ENCODE data around the gene SH3YL1.

The SH3YL1 gene

GRCh38 chr2:263774-264492 lies at the start of gene SH3YL1:
SH3YL1 (minus strand) TSS chr2:264032; CDS start chr2:263984, 48 bp downstream.
- peak; percentile 13 to 26 for DNase-seq (ENCODE audit: low read depth in 1 of 2, low spot score in 1 of 2)

GRCh38 chr2:310994-311393 lies 47.2 kb upstream of the SH3YL1 start:
- DNase-seq (ENCODE audit: low read depth in 1 of 2, low spot score in 1 of 2): no peak

- DNase-seq (ENCODE audit: low read depth in 1 of 2, low spot score in 1 of 2): no peak
Observed at GRCh38 chr2:309954-310510, 46.2 kb upstream of the SH3YL1 start.

- DNase-seq (ENCODE audit: low read depth in 1 of 2, low spot score in 1 of 2): no peak
Observed at GRCh38 chr2:309148-309953, 45.5 kb upstream of the SH3YL1 start.

- DNase-seq (ENCODE audit: low read depth in 1 of 2, low spot score in 1 of 2): no peak
Observed at GRCh38 chr2:305366-305765, 41.5 kb upstream of the SH3YL1 start.

GRCh38 chr2:296354-296753 lies 32.5 kb upstream of the SH3YL1 start:
- no peak for DNase-seq (ENCODE audit: low read depth in 1 of 2, low spot score in 1 of 2)

- no peak for DNase-seq (ENCODE audit: low read depth in 1 of 2, low spot score in 1 of 2)
Observed at GRCh38 chr2:295090-295489, 31.3 kb upstream of the SH3YL1 start.

GRCh38 chr2:290090-290722 lies 26.4 kb upstream of the SH3YL1 start:
- peak in 1 of 2 donors; percentile 14 for DNase-seq (ENCODE audit: low read depth in 1 of 2, low spot score in 1 of 2)

GRCh38 chr2:289362-290089 lies 25.7 kb upstream of the SH3YL1 start:
- no peak for DNase-seq (ENCODE audit: low read depth in 1 of 2, low spot score in 1 of 2)

GRCh38 chr2:288758-289361 lies 25.0 kb upstream of the SH3YL1 start:
- DNase-seq (ENCODE audit: low read depth in 1 of 2, low spot score in 1 of 2): no peak

GRCh38 chr2:287911-288757 lies 24.3 kb upstream of the SH3YL1 start, which contains the start of gene ALKAL2:
ALKAL2 (minus strand) TSS chr2:288091; CDS start chr2:287835, 256 bp downstream.
- no peak for DNase-seq (ENCODE audit: low read depth in 1 of 2, low spot score in 1 of 2)

GRCh38 chr2:287471-287885 lies 23.6 kb upstream of the SH3YL1 start:
- DNase-seq (ENCODE audit: low read depth in 1 of 2, low spot score in 1 of 2): no peak

- DNase-seq (ENCODE audit: low read depth in 1 of 2, low spot score in 1 of 2): no peak
Observed at GRCh38 chr2:286774-287392, 23.1 kb upstream of the SH3YL1 start.

GRCh38 chr2:286035-286434 lies 22.2 kb upstream of the SH3YL1 start:
- no peak for DNase-seq (ENCODE audit: low read depth in 1 of 2, low spot score in 1 of 2)

GRCh38 chr2:285531-285930 lies 21.7 kb upstream of the SH3YL1 start:
- no peak for DNase-seq (ENCODE audit: low read depth in 1 of 2, low spot score in 1 of 2)

- DNase-seq (ENCODE audit: low read depth in 1 of 2, low spot score in 1 of 2): no peak
Observed at GRCh38 chr2:284896-285492, 21.2 kb upstream of the SH3YL1 start.

GRCh38 chr2:283996-284794 lies 20.4 kb upstream of the SH3YL1 start:
- no peak for DNase-seq (ENCODE audit: low read depth in 1 of 2, low spot score in 1 of 2)

Measured in activated CD4-positive, alpha-beta T cell treated with anti-CD3 and anti-CD28 coated beads, Interleukin-2, amount 50 U/mL, for 24 hours (primary cell).